ENCODE measurements around the gene PET117.
"Not testable (repeated sequence)": the region's sequence is repeated elsewhere in the genome, so short reads cannot be mapped to it uniquely, and the experiment has no call there.

The PET117 gene
- total RNA-seq = 0 to 0.69 (median 0.17) reads per million in 3 donors

- no peaks in the 10 kb centered on the region for H3K27me3 ChIP-seq (replicated peaks; ENCODE audit: control insufficient read depth, insufficient read depth, low read length, poor library complexity, severe bottlenecking)
- peaks cover 4% of the 10 kb centered on the region for H3K4me1 ChIP-seq (ENCODE audit: control insufficient read depth, insufficient read depth, low read length, poor library complexity, severe bottlenecking)
- no peaks in the 10 kb centered on the region for H3K9me3 ChIP-seq (ENCODE audit: control insufficient read depth, low read length)
- peak; percentile 75 to 85 (median 82) for DNase-seq
- H3K27ac ChIP-seq (ENCODE audit: insufficient read depth, low read length, poor library complexity, severe bottlenecking) = peak within 1 kb of the TSS; percentile 87
- peaks cover 5% of the 10 kb centered on the region for H3K36me3 ChIP-seq (ENCODE audit: control insufficient read depth, insufficient read depth, low read length)
- peak within 1 kb of the TSS; percentile 95 for H3K4me3 ChIP-seq (ENCODE audit: insufficient read depth, low read depth, low read length, poor library complexity, severe bottlenecking)
Observed at GRCh38 chr20:18137412-18138265, at the start of gene PET117, which contains the start of gene KAT14. TSS of gene PET117 (plus strand) at chr20:18137863. CDS start at chr20:18137956, 93 bp downstream. TSS of gene KAT14 (plus strand) at chr20:18137863. CDS start at chr20:18142661, 4,798 bp downstream.

DNA sequence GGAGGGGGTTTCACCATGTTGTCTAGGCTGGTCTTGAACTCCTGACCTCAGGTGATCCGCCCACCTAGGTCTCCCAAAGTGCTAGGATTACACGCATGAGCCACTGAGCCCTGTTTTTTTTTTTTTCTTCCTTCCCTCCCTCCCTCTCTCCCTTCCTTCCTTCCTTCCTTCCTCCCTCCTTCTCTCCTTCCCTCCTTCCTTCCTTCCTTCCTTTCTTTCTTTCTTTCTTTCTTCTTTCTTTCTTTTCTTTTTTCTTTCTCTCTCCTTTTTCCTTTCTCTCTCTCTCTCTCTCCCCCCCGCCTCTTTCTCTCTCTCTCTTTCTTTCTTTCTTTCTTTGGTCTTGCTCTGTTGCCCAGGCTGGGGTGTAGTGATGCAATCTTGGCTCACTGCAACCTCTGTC lies 49.4 kb upstream of the PET117 start:
- not testable (repeated sequence) for DNase-seq; H3K9me3 ChIP-seq (ENCODE audit: control insufficient read depth, low read length); H3K27ac ChIP-seq (ENCODE audit: insufficient read depth, low read length, poor library complexity, severe bottlenecking); H3K27me3 ChIP-seq (replicated peaks; ENCODE audit: control insufficient read depth, insufficient read depth, low read length, poor library complexity, severe bottlenecking); H3K4me3 ChIP-seq (ENCODE audit: insufficient read depth, low read depth, low read length, poor library complexity, severe bottlenecking); H3K4me1 ChIP-seq (ENCODE audit: control insufficient read depth, insufficient read depth, low read length, poor library complexity, severe bottlenecking); H3K36me3 ChIP-seq (ENCODE audit: control insufficient read depth, insufficient read depth, low read length)

- not testable (repeated sequence) for H3K27ac ChIP-seq (ENCODE audit: insufficient read depth, low read length, poor library complexity, severe bottlenecking); H3K36me3 ChIP-seq (ENCODE audit: control insufficient read depth, insufficient read depth, low read length); H3K4me1 ChIP-seq (ENCODE audit: control insufficient read depth, insufficient read depth, low read length, poor library complexity, severe bottlenecking); H3K4me3 ChIP-seq (ENCODE audit: insufficient read depth, low read depth, low read length, poor library complexity, severe bottlenecking); H3K27me3 ChIP-seq (replicated peaks; ENCODE audit: control insufficient read depth, insufficient read depth, low read length, poor library complexity, severe bottlenecking); H3K9me3 ChIP-seq (ENCODE audit: control insufficient read depth, low read length); DNase-seq
Observed at GRCh38 chr20:18088841-18089240, 48.8 kb upstream of the PET117 start.

DNA sequence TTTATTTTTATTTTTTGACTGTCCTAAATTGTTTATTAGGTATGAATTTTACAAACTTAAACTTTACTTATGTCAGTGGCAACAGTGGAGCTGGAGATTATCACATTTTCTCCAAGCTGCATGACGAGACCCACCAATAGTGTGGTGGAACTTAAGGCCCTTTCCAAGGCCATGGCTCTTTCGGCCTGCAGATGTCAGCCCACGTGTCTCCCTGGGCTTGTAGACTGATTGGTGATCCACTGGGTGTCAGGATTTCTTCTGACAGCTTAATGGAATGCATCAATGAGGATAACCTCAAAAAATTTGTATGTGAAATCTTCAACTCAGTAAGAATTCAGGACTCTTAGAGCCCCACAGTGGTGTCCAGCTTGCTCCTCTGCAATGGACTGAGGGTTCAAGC lies 47.6 kb upstream of the PET117 start:
- H3K4me3 ChIP-seq (ENCODE audit: insufficient read depth, low read depth, low read length, poor library complexity, severe bottlenecking) = no peak overlapping the region
- no peaks in the 10 kb centered on the region for H3K36me3 ChIP-seq (ENCODE audit: control insufficient read depth, insufficient read depth, low read length)
- no peaks in the 10 kb centered on the region for H3K27me3 ChIP-seq (replicated peaks; ENCODE audit: control insufficient read depth, insufficient read depth, low read length, poor library complexity, severe bottlenecking)
- no peaks in the 10 kb centered on the region for H3K4me1 ChIP-seq (ENCODE audit: control insufficient read depth, insufficient read depth, low read length, poor library complexity, severe bottlenecking)
- H3K27ac ChIP-seq (ENCODE audit: insufficient read depth, low read length, poor library complexity, severe bottlenecking) = no peak overlapping the region
- DNase-seq = no peak
- no peaks in the 10 kb centered on the region for H3K9me3 ChIP-seq (ENCODE audit: control insufficient read depth, low read length)

DNA sequence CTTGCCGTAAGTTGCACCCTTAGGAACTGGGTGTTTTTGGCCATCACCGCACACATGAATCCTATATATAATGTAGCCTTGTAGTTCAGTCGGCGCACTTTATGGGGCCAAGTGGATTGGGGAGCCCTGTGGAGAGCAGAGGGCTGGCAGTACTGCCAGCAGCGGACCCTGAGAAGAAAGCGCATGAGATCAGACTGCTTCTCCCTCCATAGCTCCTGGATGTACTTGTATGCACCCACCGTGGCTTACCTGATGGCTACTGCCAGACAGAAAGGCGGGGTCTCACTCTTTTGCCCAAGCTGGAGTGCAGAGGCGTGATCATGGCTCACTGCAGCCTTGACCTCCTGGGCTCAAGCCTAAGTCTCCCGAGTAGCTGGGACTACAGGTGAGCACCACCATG lies 47.2 kb upstream of the PET117 start:
- Histone ChIP-seq H3K27ac (ENCODE audit: insufficient read depth, low read length, poor library complexity, severe bottlenecking) (no peak overlapping the region), H3K27me3 (replicated peaks; ENCODE audit: control insufficient read depth, insufficient read depth, low read length, poor library complexity, severe bottlenecking) (no peaks in the 10 kb centered on the region), H3K9me3 (ENCODE audit: control insufficient read depth, low read length) (no peaks in the 10 kb centered on the region), H3K36me3 (ENCODE audit: control insufficient read depth, insufficient read depth, low read length) (no peaks in the 10 kb centered on the region), H3K4me1 (ENCODE audit: control insufficient read depth, insufficient read depth, low read length, poor library complexity, severe bottlenecking) (no peaks in the 10 kb centered on the region), H3K4me3 (ENCODE audit: insufficient read depth, low read depth, low read length, poor library complexity, severe bottlenecking) (no peak overlapping the region)
- DNase-seq = no peak

GRCh38 chr20:18091623-18092022 lies 46.0 kb upstream of the PET117 start:
- H3K27ac ChIP-seq (ENCODE audit: insufficient read depth, low read length, poor library complexity, severe bottlenecking) = no peak overlapping the region
- no peak for DNase-seq

DNA sequence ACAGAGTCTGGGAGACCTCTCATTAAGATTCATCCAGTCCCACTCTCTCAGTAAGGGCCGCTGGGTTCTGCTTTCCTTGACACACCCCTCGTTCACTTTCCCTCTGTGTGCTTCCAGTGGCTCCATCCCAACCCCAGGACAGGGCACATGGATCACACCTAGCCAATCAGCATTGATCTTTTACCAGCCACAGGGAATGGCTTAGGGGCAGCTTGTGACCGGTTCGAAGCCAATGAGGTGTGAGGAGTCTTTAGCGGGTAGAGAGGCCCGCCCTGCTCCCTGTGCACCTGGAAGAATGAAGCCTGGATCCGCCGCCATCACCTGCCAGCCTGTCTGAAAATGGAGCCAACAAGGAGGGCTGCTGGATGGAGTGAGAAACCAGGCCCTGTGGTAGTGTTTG lies 44.8 kb upstream of the PET117 start:
- H3K36me3 ChIP-seq (ENCODE audit: control insufficient read depth, insufficient read depth, low read length) = no peaks in the 10 kb centered on the region
- no peaks in the 10 kb centered on the region for H3K4me1 ChIP-seq (ENCODE audit: control insufficient read depth, insufficient read depth, low read length, poor library complexity, severe bottlenecking)
- no peak overlapping the region for H3K4me3 ChIP-seq (ENCODE audit: insufficient read depth, low read depth, low read length, poor library complexity, severe bottlenecking)
- H3K9me3 ChIP-seq (ENCODE audit: control insufficient read depth, low read length) = no peaks in the 10 kb centered on the region
- H3K27ac ChIP-seq (ENCODE audit: insufficient read depth, low read length, poor library complexity, severe bottlenecking) = no peak overlapping the region
- no peaks in the 10 kb centered on the region for H3K27me3 ChIP-seq (replicated peaks; ENCODE audit: control insufficient read depth, insufficient read depth, low read length, poor library complexity, severe bottlenecking)
- no peak for DNase-seq

More at GRCh38 chr20:18091623-18092022, 46.0 kb upstream of the PET117 start:
- no peaks in the 10 kb centered on the region for H3K27me3 ChIP-seq (replicated peaks; ENCODE audit: control insufficient read depth, insufficient read depth, low read length, poor library complexity, severe bottlenecking)
- no peak overlapping the region for H3K4me3 ChIP-seq (ENCODE audit: insufficient read depth, low read depth, low read length, poor library complexity, severe bottlenecking)
- H3K4me1 ChIP-seq (ENCODE audit: control insufficient read depth, insufficient read depth, low read length, poor library complexity, severe bottlenecking) = no peaks in the 10 kb centered on the region
- H3K9me3 ChIP-seq (ENCODE audit: control insufficient read depth, low read length) = no peaks in the 10 kb centered on the region
- no peaks in the 10 kb centered on the region for H3K36me3 ChIP-seq (ENCODE audit: control insufficient read depth, insufficient read depth, low read length)

GRCh38 chr20:18093388-18093787 lies 44.3 kb upstream of the PET117 start:
- no peak for DNase-seq
- Histone ChIP-seq H3K36me3 (ENCODE audit: control insufficient read depth, insufficient read depth, low read length) (no peaks in the 10 kb centered on the region), H3K27me3 (replicated peaks; ENCODE audit: control insufficient read depth, insufficient read depth, low read length, poor library complexity, severe bottlenecking) (no peaks in the 10 kb centered on the region), H3K4me3 (ENCODE audit: insufficient read depth, low read depth, low read length, poor library complexity, severe bottlenecking) (no peak overlapping the region), H3K4me1 (ENCODE audit: control insufficient read depth, insufficient read depth, low read length, poor library complexity, severe bottlenecking) (no peaks in the 10 kb centered on the region), H3K9me3 (ENCODE audit: control insufficient read depth, low read length) (no peaks in the 10 kb centered on the region), H3K27ac (ENCODE audit: insufficient read depth, low read length, poor library complexity, severe bottlenecking) (no peak overlapping the region)

- Histone ChIP-seq H3K4me1 (ENCODE audit: control insufficient read depth, insufficient read depth, low read length, poor library complexity, severe bottlenecking) (no peaks in the 10 kb centered on the region), H3K4me3 (ENCODE audit: insufficient read depth, low read depth, low read length, poor library complexity, severe bottlenecking) (no peak overlapping the region), H3K36me3 (ENCODE audit: control insufficient read depth, insufficient read depth, low read length) (no peaks in the 10 kb centered on the region), H3K9me3 (ENCODE audit: control insufficient read depth, low read length) (no peaks in the 10 kb centered on the region), H3K27me3 (replicated peaks; ENCODE audit: control insufficient read depth, insufficient read depth, low read length, poor library complexity, severe bottlenecking) (no peaks in the 10 kb centered on the region), H3K27ac (ENCODE audit: insufficient read depth, low read length, poor library complexity, severe bottlenecking) (no peak overlapping the region)
- DNase-seq = no peak
Observed at GRCh38 chr20:18094191-18094590, 43.5 kb upstream of the PET117 start.

- H3K27me3 ChIP-seq (replicated peaks; ENCODE audit: control insufficient read depth, insufficient read depth, low read length, poor library complexity, severe bottlenecking); H3K36me3 ChIP-seq (ENCODE audit: control insufficient read depth, insufficient read depth, low read length); H3K27ac ChIP-seq (ENCODE audit: insufficient read depth, low read length, poor library complexity, severe bottlenecking); H3K4me3 ChIP-seq (ENCODE audit: insufficient read depth, low read depth, low read length, poor library complexity, severe bottlenecking); H3K9me3 ChIP-seq (ENCODE audit: control insufficient read depth, low read length); DNase-seq; H3K4me1 ChIP-seq (ENCODE audit: control insufficient read depth, insufficient read depth, low read length, poor library complexity, severe bottlenecking): not testable (repeated sequence)
Observed at GRCh38 chr20:18100569-18100968, 37.1 kb upstream of the PET117 start.
